ENCODE measurements around the gene TMEM154.

Gene TMEM154

DNA sequence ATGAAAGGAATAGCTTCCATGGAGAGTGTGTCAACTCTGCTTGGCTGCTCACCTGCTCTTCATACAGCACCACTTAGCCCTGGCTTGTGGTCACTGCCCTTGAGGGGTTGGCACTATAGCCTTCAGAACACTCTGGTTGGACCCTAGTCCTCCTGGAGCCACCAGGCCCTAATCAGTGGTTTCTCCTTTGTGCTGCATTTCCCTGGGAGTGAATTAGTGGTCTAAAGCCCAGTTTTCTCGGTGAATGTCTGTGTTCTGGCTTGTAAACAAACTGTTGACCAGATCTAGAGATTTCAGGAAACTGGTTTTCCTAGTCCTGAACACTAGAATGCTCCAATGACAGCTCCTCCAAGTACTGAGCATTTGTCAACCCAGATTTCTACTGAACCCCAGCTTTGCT lies 28.6 kb upstream of the TMEM154 start:
- Histone ChIP-seq H3K79me2 (ENCODE audit: low read length) (no peaks in the 10 kb centered on the region), H3K27ac (ENCODE audit: low read length) (no peak overlapping the region), H3K27me3 (ENCODE audit: low read depth, low read length) (no peaks in the 10 kb centered on the region), H3K36me3 (replicated peaks; ENCODE audit: low read depth, low read length) (no peaks in the 10 kb centered on the region), H2AFZ (ENCODE audit: low read depth, low read length) (no peak overlapping the region), H4K20me1 (ENCODE audit: insufficient read depth, low read length) (no peaks in the 10 kb centered on the region), H3K9me3 (ENCODE audit: insufficient read depth, low read length) (0 out of 2 replicates have a peak, but pooled peaks cover 17% of the 10 kb centered on the region), H3K4me3 (ENCODE audit: low read length) (no peak overlapping the region), H3K4me1 (ENCODE audit: low read length) (peaks cover 8% of the 10 kb centered on the region; the same call in 1 of the 2 replicates), H3K4me2 (ENCODE audit: low read length) (no peak overlapping the region), H3K9ac (ENCODE audit: low read length) (no peak overlapping the region)
- TF ChIP-seq, protein P1, sequence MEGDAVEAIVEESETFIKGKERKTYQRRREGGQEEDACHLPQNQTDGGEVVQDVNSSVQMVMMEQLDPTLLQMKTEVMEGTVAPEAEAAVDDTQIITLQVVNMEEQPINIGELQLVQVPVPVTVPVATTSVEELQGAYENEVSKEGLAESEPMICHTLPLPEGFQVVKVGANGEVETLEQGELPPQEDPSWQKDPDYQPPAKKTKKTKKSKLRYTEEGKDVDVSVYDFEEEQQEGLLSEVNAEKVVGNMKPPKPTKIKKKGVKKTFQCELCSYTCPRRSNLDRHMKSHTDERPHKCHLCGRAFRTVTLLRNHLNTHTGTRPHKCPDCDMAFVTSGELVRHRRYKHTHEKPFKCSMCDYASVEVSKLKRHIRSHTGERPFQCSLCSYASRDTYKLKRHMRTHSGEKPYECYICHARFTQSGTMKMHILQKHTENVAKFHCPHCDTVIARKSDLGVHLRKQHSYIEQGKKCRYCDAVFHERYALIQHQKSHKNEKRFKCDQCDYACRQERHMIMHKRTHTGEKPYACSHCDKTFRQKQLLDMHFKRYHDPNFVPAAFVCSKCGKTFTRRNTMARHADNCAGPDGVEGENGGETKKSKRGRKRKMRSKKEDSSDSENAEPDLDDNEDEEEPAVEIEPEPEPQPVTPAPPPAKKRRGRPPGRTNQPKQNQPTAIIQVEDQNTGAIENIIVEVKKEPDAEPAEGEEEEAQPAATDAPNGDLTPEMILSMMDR (IDR thresholded peaks at IDR 0.05; ENCODE audit: low read depth, low read length): no peak
- no peak for TF ChIP-seq EZH2phosphoT487 (IDR thresholded peaks at IDR 0.05; ENCODE audit: low read depth)

DNA sequence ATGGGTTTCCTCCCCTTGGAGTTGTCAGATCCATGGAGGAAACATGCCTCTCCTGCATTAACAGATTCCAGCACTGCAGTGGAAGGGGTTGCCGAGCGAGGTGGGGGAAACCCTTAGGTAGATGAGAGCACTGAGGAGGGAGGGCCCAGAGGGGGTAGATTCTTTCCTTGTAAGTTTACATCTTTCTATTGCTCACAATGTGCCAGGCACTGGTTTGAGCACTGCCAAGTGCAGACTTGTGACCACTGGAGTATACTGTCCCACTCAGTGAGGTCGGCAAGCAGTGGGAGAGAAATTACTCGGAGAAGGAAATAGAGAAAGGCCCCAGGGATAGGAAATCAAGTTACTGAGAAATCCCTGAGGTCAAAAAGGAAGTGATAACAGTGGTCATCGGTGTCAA lies 27.8 kb upstream of the TMEM154 start:
- Histone ChIP-seq H3K4me1 (ENCODE audit: low read length) (peaks cover 8% of the 10 kb centered on the region; the same call in 1 of the 2 replicates), H4K20me1 (ENCODE audit: insufficient read depth, low read length) (no peaks in the 10 kb centered on the region), H2AFZ (ENCODE audit: low read depth, low read length) (no peak overlapping the region), H3K4me3 (ENCODE audit: low read length) (no peak overlapping the region), H3K27me3 (ENCODE audit: low read depth, low read length) (no peaks in the 10 kb centered on the region), H3K4me2 (ENCODE audit: low read length) (no peak overlapping the region), H3K9me3 (ENCODE audit: insufficient read depth, low read length) (0 out of 2 replicates have a peak, but pooled peaks cover 17% of the 10 kb centered on the region), H3K27ac (ENCODE audit: low read length) (no peak overlapping the region), H3K79me2 (ENCODE audit: low read length) (no peaks in the 10 kb centered on the region), H3K9ac (ENCODE audit: low read length) (no peak overlapping the region), H3K36me3 (replicated peaks; ENCODE audit: low read depth, low read length) (no peaks in the 10 kb centered on the region)
- TF ChIP-seq EZH2phosphoT487 (IDR thresholded peaks at IDR 0.05; ENCODE audit: low read depth): no peak
- TF ChIP-seq, protein P1 (IDR thresholded peaks at IDR 0.05; ENCODE audit: low read depth, low read length): no peak

DNA sequence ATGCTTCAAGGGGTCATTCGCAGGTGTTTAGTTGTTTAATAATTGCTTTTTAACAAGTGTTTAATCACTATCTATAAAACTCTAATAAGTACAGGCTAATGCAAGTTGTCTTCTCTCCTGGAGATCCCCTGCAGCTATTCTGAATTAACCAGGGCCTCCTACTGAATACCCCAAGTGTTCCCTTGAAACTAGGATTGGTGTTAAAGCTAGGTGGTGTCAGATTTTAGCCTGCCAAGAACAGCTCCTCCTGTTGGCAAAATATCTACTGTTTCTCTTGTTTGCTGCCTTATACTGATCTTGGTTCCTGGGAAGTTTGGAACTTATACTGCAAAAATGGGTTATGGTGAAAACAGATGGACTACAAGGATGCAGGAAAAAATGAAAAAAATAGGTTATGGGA lies 26.1 kb upstream of the TMEM154 start:
- H3K27me3 ChIP-seq (ENCODE audit: low read depth, low read length): no peaks in the 10 kb centered on the region
- H3K27ac ChIP-seq (ENCODE audit: low read length): no peak overlapping the region
- H3K4me2 ChIP-seq (ENCODE audit: low read length): no peak overlapping the region
- H3K36me3 ChIP-seq (replicated peaks; ENCODE audit: low read depth, low read length): no peaks in the 10 kb centered on the region
- no peak overlapping the region for H3K4me3 ChIP-seq (ENCODE audit: low read length)
- H3K9me3 ChIP-seq (ENCODE audit: insufficient read depth, low read length): 0 out of 2 replicates have a peak, but pooled peaks cover 17% of the 10 kb centered on the region
- TF ChIP-seq EZH2phosphoT487 (IDR thresholded peaks at IDR 0.05; ENCODE audit: low read depth): no peak
- TF ChIP-seq, protein P1 (IDR thresholded peaks at IDR 0.05; ENCODE audit: low read depth, low read length): peak; percentile 25
- H3K4me1 ChIP-seq (ENCODE audit: low read length): peaks cover 8% of the 10 kb centered on the region; the same call in 1 of the 2 replicates
- H3K79me2 ChIP-seq (ENCODE audit: low read length): no peaks in the 10 kb centered on the region
- H2AFZ ChIP-seq (ENCODE audit: low read depth, low read length): no peak overlapping the region
- no peak overlapping the region for H3K9ac ChIP-seq (ENCODE audit: low read length)
- no peaks in the 10 kb centered on the region for H4K20me1 ChIP-seq (ENCODE audit: insufficient read depth, low read length)

DNA sequence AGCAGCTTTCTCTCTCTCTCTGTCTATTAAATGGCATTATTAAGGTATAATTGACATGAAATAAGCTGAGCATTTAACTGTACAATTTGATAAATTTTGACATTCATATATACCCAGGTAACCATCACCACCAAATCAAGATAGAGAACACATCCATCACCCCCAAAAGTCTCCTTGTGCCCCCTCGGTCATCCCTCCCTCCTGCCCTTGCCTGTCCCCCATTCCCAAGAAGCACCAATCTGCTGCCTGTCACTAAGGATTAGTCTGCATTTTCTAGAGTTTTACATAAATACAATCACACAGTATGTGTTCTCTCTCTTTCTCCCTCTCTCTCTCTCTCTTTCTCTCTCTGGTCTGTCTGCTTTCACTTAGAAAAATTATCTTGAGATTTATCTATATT lies 25.0 kb upstream of the TMEM154 start:
- Histone ChIP-seq H3K27me3 (ENCODE audit: low read depth, low read length) (peaks cover 7% of the 10 kb centered on the region; the same call in 1 of the 2 replicates), H3K9ac (ENCODE audit: low read length) (no peak overlapping the region), H3K27ac (ENCODE audit: low read length) (no peak overlapping the region), H3K4me2 (ENCODE audit: low read length) (no peak overlapping the region), H3K9me3 (ENCODE audit: insufficient read depth, low read length) (0 out of 2 replicates have a peak, but pooled peaks cover 17% of the 10 kb centered on the region), H3K79me2 (ENCODE audit: low read length) (no peaks in the 10 kb centered on the region), H3K36me3 (replicated peaks; ENCODE audit: low read depth, low read length) (no peaks in the 10 kb centered on the region), H3K4me1 (ENCODE audit: low read length) (peaks cover 4% of the 10 kb centered on the region; the same call in 1 of the 2 replicates), H4K20me1 (ENCODE audit: insufficient read depth, low read length) (no peaks in the 10 kb centered on the region), H3K4me3 (ENCODE audit: low read length) (no peak overlapping the region), H2AFZ (ENCODE audit: low read depth, low read length) (no peak overlapping the region)
- TF ChIP-seq, protein P1 (IDR thresholded peaks at IDR 0.05; ENCODE audit: low read depth, low read length): no peak
- no peak for TF ChIP-seq EZH2phosphoT487 (IDR thresholded peaks at IDR 0.05; ENCODE audit: low read depth)
